ENCODE results near the gene NODAL. TPM values are rescaled to one million over a fixed set of nuclear protein-coding genes. Genes with fewer than 3 reads are reported as not detected.

The NODAL gene
- total RNA-seq, 1 donor from 2014 or later, result not detected

GRCh38 chr10:70432561-70433263 is 8.8 kb downstream of the NODAL start:
- Mint-ChIP-seq H3K27ac (ENCODE audit: unreplicated experiment) (no peak overlapping the region), H3K4me3 (ENCODE audit: unreplicated experiment) (no peak overlapping the region), H3K36me3 (ENCODE audit: unreplicated experiment) (no peaks in the 10 kb centered on the region), H3K27me3 (ENCODE audit: unreplicated experiment) (peaks cover 8% of the 10 kb centered on the region), H3K4me1 (ENCODE audit: low read depth, unreplicated experiment) (no peaks in the 10 kb centered on the region), H3K9me3 (ENCODE audit: unreplicated experiment) (peaks cover 2% of the 10 kb centered on the region)
- DNase-seq, result no peak
- TF ChIP-seq CTCF (IDR thresholded peaks at IDR 0.05; ENCODE audit: partially characterized antibody, unreplicated experiment), result no peak

GRCh38 chr10:70432101-70432500 is 9.4 kb downstream of the NODAL start:
- peaks cover 2% of the 10 kb centered on the region for H3K9me3 Mint-ChIP-seq (ENCODE audit: unreplicated experiment)
- TF ChIP-seq CTCF (IDR thresholded peaks at IDR 0.05; ENCODE audit: partially characterized antibody, unreplicated experiment), result no peak
- H3K4me1 Mint-ChIP-seq (ENCODE audit: low read depth, unreplicated experiment), result no peaks in the 10 kb centered on the region
- no peaks in the 10 kb centered on the region for H3K36me3 Mint-ChIP-seq (ENCODE audit: unreplicated experiment)
- H3K4me3 Mint-ChIP-seq (ENCODE audit: unreplicated experiment), result no peak overlapping the region
- H3K27me3 Mint-ChIP-seq (ENCODE audit: unreplicated experiment), result peaks cover 6% of the 10 kb centered on the region
- no peak overlapping the region for H3K27ac Mint-ChIP-seq (ENCODE audit: unreplicated experiment)
- no peak for DNase-seq

GRCh38 chr10:70430493-70431445 is 10.7 kb downstream of the NODAL start:
- Mint-ChIP-seq H3K4me1 (ENCODE audit: low read depth, unreplicated experiment) (no peaks in the 10 kb centered on the region), H3K4me3 (ENCODE audit: unreplicated experiment) (no peak overlapping the region), H3K9me3 (ENCODE audit: unreplicated experiment) (peaks cover 2% of the 10 kb centered on the region), H3K36me3 (ENCODE audit: unreplicated experiment) (no peaks in the 10 kb centered on the region), H3K27me3 (ENCODE audit: unreplicated experiment) (peaks cover 5% of the 10 kb centered on the region), H3K27ac (ENCODE audit: unreplicated experiment) (no peak overlapping the region)
- DNase-seq, result no peak
- no peak for TF ChIP-seq CTCF (IDR thresholded peaks at IDR 0.05; ENCODE audit: partially characterized antibody, unreplicated experiment)

- Mint-ChIP-seq H3K4me3 (ENCODE audit: unreplicated experiment) (no peak overlapping the region), H3K4me1 (ENCODE audit: low read depth, unreplicated experiment) (peaks cover 6% of the 10 kb centered on the region), H3K36me3 (ENCODE audit: unreplicated experiment) (peaks cover 6% of the 10 kb centered on the region), H3K9me3 (ENCODE audit: unreplicated experiment) (no peaks in the 10 kb centered on the region), H3K27me3 (ENCODE audit: unreplicated experiment) (peaks cover 3% of the 10 kb centered on the region), H3K27ac (ENCODE audit: unreplicated experiment) (no peak overlapping the region)
- no peak for DNase-seq
- no peak for TF ChIP-seq CTCF (IDR thresholded peaks at IDR 0.05; ENCODE audit: partially characterized antibody, unreplicated experiment)
These were observed 14.7 kb downstream of the NODAL start for GRCh38 chr10:70426823-70427222.
